ENCODE measurements around the gene CRYBG2. TPM values are rescaled to one million over a fixed set of nuclear protein-coding genes. Genes with fewer than 3 reads are reported as not detected.
"Not testable (repeated sequence)": the region's sequence is repeated elsewhere in the genome, so short reads cannot be mapped to it uniquely, and the experiment has no call there.

The CRYBG2 gene
- total and polyA plus RNA-seq, 4 experiments from 2014 or later, result 0.27 to 6.7 (median 4.7) TPM

GRCh38 chr1:26337206-26337535 lies 16.8 kb downstream of the CRYBG2 start:
- H3K36me3 Mint-ChIP-seq, result no peaks in the 10 kb centered on the region

GRCh38 chr1:26336477-26337205 lies 17.3 kb downstream of the CRYBG2 start:
- no peaks in the 10 kb centered on the region for H3K36me3 ChIP-seq (ENCODE audit: insufficient read depth, low read length)
- H3K4me1 ChIP-seq (ENCODE audit: insufficient read depth, low read length), result peaks cover 19% of the 10 kb centered on the region
- Mint-ChIP-seq H3K9me3 (peaks cover 0 to 2% (median 0%) of the 10 kb centered on the region in 8 donors), H3K4me1 (peaks cover 0 to 33% (median 9%) of the 10 kb centered on the region in 4 donors), H3K36me3 (no peaks in the 10 kb centered on the region), H3K4me3 (peak overlapping the region; percentile 89 to 95 (median 92)), H3K27me3 (no peaks in the 10 kb centered on the region), H3K27ac (peak overlapping the region in 6 of 7 donors; percentile 12 to 75 (median 62))
- H3K27ac ChIP-seq (ENCODE audit: low read depth, low read length), result peak overlapping the region; percentile 49
- ChIA-PET POLR2A (ENCODE audit: partially characterized antibody) (interaction anchor here (0.6 to 8.4 kb wide), 11 partner anchors 11 to 61 kb away, joined by 3 to 76 read pairs (median 5); partner anchors contain the start of genes CD52 and SH3BGRL3), CTCF (ENCODE audit: partially characterized antibody) (interaction anchor here (1.1 to 3.6 kb wide), 3 partner anchors 22 to 55 kb away, joined by 3 to 12 read pairs (median 4); no protein-coding TSS in a partner anchor)
- intact Hi-C loops (cut with micrococcal nuclease), result loop anchor here (1.0 to 5.0 kb wide), 4 partner anchors 23 to 71 kb away; no protein-coding TSS in a partner anchor
- peak; percentile 79 to 88 (median 82) for DNase-seq
- peak overlapping the region; percentile 61 to 73 for H3K4me3 ChIP-seq (ENCODE audit: low read length in 2 of 2)
- H3K9me3 ChIP-seq (ENCODE audit: control insufficient read depth in 1 of 2, low read length in 2 of 2), result no peaks in the 10 kb centered on the region
- no peaks in the 10 kb centered on the region for H3K27me3 ChIP-seq (ENCODE audit: insufficient read depth, low read length)

More at GRCh38 chr1:26337206-26337535, 16.8 kb downstream of the CRYBG2 start:
- intact Hi-C loops (cut with micrococcal nuclease), result loop anchor here (5.0 kb wide), 1 partner anchor 70 kb away; no protein-coding TSS in a partner anchor
- Histone ChIP-seq H3K4me1 (ENCODE audit: insufficient read depth, low read length) (peaks cover 19% of the 10 kb centered on the region), H3K36me3 (ENCODE audit: insufficient read depth, low read length) (no peaks in the 10 kb centered on the region), H3K27ac (ENCODE audit: low read depth, low read length) (no peak overlapping the region), H3K4me3 (ENCODE audit: low read length in 2 of 2) (no peak overlapping the region), H3K9me3 (ENCODE audit: control insufficient read depth in 1 of 2, low read length in 2 of 2) (no peaks in the 10 kb centered on the region), H3K27me3 (ENCODE audit: insufficient read depth, low read length) (no peaks in the 10 kb centered on the region)
- ChIA-PET CTCF (ENCODE audit: partially characterized antibody) (interaction anchor here (1.1 to 3.6 kb wide), 3 partner anchors 21 to 55 kb away, joined by 3 to 12 read pairs (median 4); no protein-coding TSS in a partner anchor), POLR2A (ENCODE audit: partially characterized antibody) (interaction anchor here (0.6 to 8.4 kb wide), 8 partner anchors 17 to 61 kb away, joined by 3 to 76 read pairs (median 5); partner anchors contain the start of genes CD52 and SH3BGRL3)
- Mint-ChIP-seq H3K4me3 (peak overlapping the region; percentile 40 to 76 (median 64)), H3K27ac (peak overlapping the region in 4 of 7 donors; percentile 30 to 75 (median 66)), H3K27me3 (no peaks in the 10 kb centered on the region), H3K9me3 (peaks cover 0 to 2% (median 0%) of the 10 kb centered on the region in 8 donors), H3K4me1 (peaks cover 0 to 33% (median 9%) of the 10 kb centered on the region in 4 donors)
- no peak for DNase-seq

GRCh38 chr1:26335774-26336476 lies 18.0 kb downstream of the CRYBG2 start:
- peaks cover 19% of the 10 kb centered on the region for H3K4me1 ChIP-seq (ENCODE audit: insufficient read depth, low read length)
- H3K27ac ChIP-seq (ENCODE audit: low read depth, low read length), result peak overlapping the region; percentile 49
- peak overlapping the region; percentile 61 to 73 for H3K4me3 ChIP-seq (ENCODE audit: low read length in 2 of 2)
- peak in 1 of 5 donors; percentile 45 for DNase-seq
- ChIA-PET POLR2A (ENCODE audit: partially characterized antibody) (interaction anchor here (0.7 to 8.4 kb wide), 12 partner anchors 10 to 61 kb away, joined by 3 to 76 read pairs (median 5); partner anchors contain the start of genes CD52 and SH3BGRL3), CTCF (ENCODE audit: partially characterized antibody) (interaction anchor here (1.0 to 3.6 kb wide), 9 partner anchors 10 to 102 kb away, joined by 3 to 14 read pairs (median 4); partner anchors contain the start of genes CD52 and CEP85)
- H3K36me3 ChIP-seq (ENCODE audit: insufficient read depth, low read length), result no peaks in the 10 kb centered on the region
- no peaks in the 10 kb centered on the region for H3K27me3 ChIP-seq (ENCODE audit: insufficient read depth, low read length)
- H3K27ac Mint-ChIP-seq, result peak overlapping the region; percentile 64 to 89 (median 83)
- no peaks in the 10 kb centered on the region for H3K9me3 ChIP-seq (ENCODE audit: control insufficient read depth in 1 of 2, low read length in 2 of 2)
- H3K9me3 Mint-ChIP-seq, result peaks cover 0 to 2% (median 0%) of the 10 kb centered on the region in 8 donors
- H3K4me1 Mint-ChIP-seq, result peaks cover 0 to 33% (median 9%) of the 10 kb centered on the region in 4 donors
- no peaks in the 10 kb centered on the region for H3K27me3 Mint-ChIP-seq
- intact Hi-C loops (cut with micrococcal nuclease), result loop anchor here (1.0 to 5.0 kb wide), 4 partner anchors 23 to 71 kb away; no protein-coding TSS in a partner anchor
- peak overlapping the region; percentile 89 to 95 (median 92) for H3K4me3 Mint-ChIP-seq
- peaks cover 0 to 2% of the 10 kb centered on the region in 2 donors for H3K36me3 Mint-ChIP-seq

GRCh38 chr1:26333312-26333711 lies 20.6 kb downstream of the CRYBG2 start:
- H3K27me3 ChIP-seq (ENCODE audit: insufficient read depth, low read length); H3K27ac Mint-ChIP-seq; H3K4me3 Mint-ChIP-seq; H3K9me3 ChIP-seq (ENCODE audit: control insufficient read depth in 1 of 2, low read length in 2 of 2); H3K27ac ChIP-seq (ENCODE audit: low read depth, low read length); H3K27me3 Mint-ChIP-seq; H3K36me3 ChIP-seq (ENCODE audit: insufficient read depth, low read length); intact Hi-C loops (cut with micrococcal nuclease); H3K9me3 Mint-ChIP-seq; H3K36me3 Mint-ChIP-seq; H3K4me3 ChIP-seq (ENCODE audit: low read length in 2 of 2); DNase-seq: not testable (repeated sequence)
- ChIA-PET POLR2A (ENCODE audit: partially characterized antibody) (interaction anchor here (0.6 to 8.4 kb wide), 3 partner anchors 13 to 1690 kb away, joined by 4 to 76 read pairs (median 7); partner anchors contain the start of genes CD52 and SRRM1), CTCF (ENCODE audit: partially characterized antibody) (interaction anchor here (1.3 to 1.6 kb wide), 2 partner anchors 12 to 45 kb away, joined by 5 to 7 read pairs; no protein-coding TSS in a partner anchor)
- peaks cover 0 to 23% (median 9%) of the 10 kb centered on the region in 4 donors for H3K4me1 Mint-ChIP-seq
- peaks cover 19% of the 10 kb centered on the region for H3K4me1 ChIP-seq (ENCODE audit: insufficient read depth, low read length)

GRCh38 chr1:26330276-26330675 lies 23.7 kb downstream of the CRYBG2 start:
- Mint-ChIP-seq H3K9me3 (no peaks in the 10 kb centered on the region), H3K36me3 (peaks cover 6 to 11% of the 10 kb centered on the region in 2 donors)
- intact Hi-C loops (cut with micrococcal nuclease), result no loop called here

GRCh38 chr1:26329380-26329779 lies 24.6 kb downstream of the CRYBG2 start:
- H3K4me1 Mint-ChIP-seq; H3K27me3 ChIP-seq (ENCODE audit: insufficient read depth, low read length); H3K4me3 ChIP-seq (ENCODE audit: low read length in 2 of 2); H3K27me3 Mint-ChIP-seq; H3K9me3 Mint-ChIP-seq; DNase-seq; H3K9me3 ChIP-seq (ENCODE audit: control insufficient read depth in 1 of 2, low read length in 2 of 2); H3K27ac ChIP-seq (ENCODE audit: low read depth, low read length); intact Hi-C loops (cut with micrococcal nuclease); H3K27ac Mint-ChIP-seq; H3K4me1 ChIP-seq (ENCODE audit: insufficient read depth, low read length); H3K4me3 Mint-ChIP-seq; H3K36me3 ChIP-seq (ENCODE audit: insufficient read depth, low read length): not testable (repeated sequence)
- POLR2A ChIA-PET (ENCODE audit: partially characterized antibody), result interaction anchor here (0.6 to 8.4 kb wide), 4 partner anchors 9 to 56 kb away, joined by 3 to 76 read pairs (median 10); partner anchors contain the start of gene CD52
- CTCF ChIA-PET (ENCODE audit: partially characterized antibody), result interaction anchor here (0.5 to 2.0 kb wide), 5 partner anchors 8 to 88 kb away, joined by 3 to 5 read pairs (median 4); no protein-coding TSS in a partner anchor
- peaks cover 13% of the 10 kb centered on the region in 2 donors for H3K36me3 Mint-ChIP-seq

More at GRCh38 chr1:26330276-26330675, 23.7 kb downstream of the CRYBG2 start:
- Histone ChIP-seq H3K36me3 (ENCODE audit: insufficient read depth, low read length) (no peaks in the 10 kb centered on the region), H3K4me1 (ENCODE audit: insufficient read depth, low read length) (peaks cover 6% of the 10 kb centered on the region), H3K4me3 (ENCODE audit: low read length in 2 of 2) (no peak overlapping the region), H3K27me3 (ENCODE audit: insufficient read depth, low read length) (no peaks in the 10 kb centered on the region), H3K9me3 (ENCODE audit: control insufficient read depth in 1 of 2, low read length in 2 of 2) (no peaks in the 10 kb centered on the region), H3K27ac (ENCODE audit: low read depth, low read length) (no peak overlapping the region)
- Mint-ChIP-seq H3K4me1 (peaks cover 0 to 6% (median 4%) of the 10 kb centered on the region in 4 donors), H3K27ac (no peak overlapping the region), H3K27me3 (no peaks in the 10 kb centered on the region), H3K4me3 (no peak overlapping the region)
- ChIA-PET POLR2A (ENCODE audit: partially characterized antibody) (interaction anchor here (0.9 to 8.4 kb wide), 3 partner anchors 10 to 48 kb away, joined by 3 to 76 read pairs (median 17); partner anchors contain the start of gene CD52), CTCF (ENCODE audit: partially characterized antibody) (interaction anchor here (0.7 to 2.0 kb wide), 4 partner anchors 8 to 96 kb away, joined by 3 to 5 read pairs (median 4); partner anchors contain the start of gene CEP85)
- no peak for DNase-seq

Data from CD4-positive, alpha-beta memory T cell (primary cell).